GM19238 (cell line): ENCODE results near the gene ATXN2.

ENCODE experiments used
- DNase-seq: peaks from one replicate; pipeline ENCODE4 v3.0.0; 2011; ENCODE audit warnings: low spot score; ENCODE audit not compliant: insufficient read length

The ATXN2 gene

GRCh38 chr12:111451649-111452129 lies 147.4 kb downstream of the ATXN2 start:
- no peak for DNase-seq

DNA sequence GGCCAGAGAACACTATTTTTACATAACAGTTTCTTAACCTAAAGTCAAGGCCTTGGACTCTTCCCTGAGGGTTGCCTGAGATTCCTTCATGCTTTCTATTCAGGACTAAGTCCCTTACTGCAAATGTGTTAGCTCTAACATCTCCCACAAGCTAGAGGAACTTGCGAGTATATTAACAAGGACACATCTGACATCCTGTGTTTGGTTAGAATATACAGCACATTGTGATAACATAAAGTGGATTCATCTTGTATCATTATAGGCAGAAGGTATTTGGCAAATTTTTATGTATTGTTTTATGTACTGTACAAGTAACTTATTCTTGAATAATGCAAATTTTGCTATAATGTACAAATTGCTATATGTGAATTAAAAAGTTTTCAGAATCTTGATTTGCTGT lies 147.9 kb downstream of the ATXN2 start:
- DNase-seq, result no peak

DNA sequence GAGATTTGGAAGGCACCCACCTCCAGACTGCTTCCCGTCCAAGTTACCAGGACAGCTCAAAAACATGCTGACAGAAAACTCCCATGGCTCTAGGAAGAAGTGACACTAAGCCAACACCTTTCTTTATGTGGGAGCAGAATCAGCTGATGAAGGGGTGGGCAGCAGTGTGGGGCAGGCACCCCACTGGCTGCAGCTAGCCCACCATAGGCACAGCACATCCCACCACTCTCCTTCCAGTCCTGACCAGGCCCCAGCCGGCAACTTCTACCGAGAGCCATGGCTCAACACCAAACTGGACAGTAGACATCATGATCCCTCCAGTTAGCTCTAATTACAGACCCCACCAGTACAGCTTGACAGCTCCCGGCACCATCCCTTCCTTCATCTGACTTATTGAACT lies 148.4 kb downstream of the ATXN2 start:
- no peak for DNase-seq

GRCh38 chr12:111448846-111449790 lies 150.0 kb downstream of the ATXN2 start:
- DNase-seq, result no peak

- no peak for DNase-seq
Measured at GRCh38 chr12:111448266-111448830, 150.8 kb downstream of the ATXN2 start.

DNA sequence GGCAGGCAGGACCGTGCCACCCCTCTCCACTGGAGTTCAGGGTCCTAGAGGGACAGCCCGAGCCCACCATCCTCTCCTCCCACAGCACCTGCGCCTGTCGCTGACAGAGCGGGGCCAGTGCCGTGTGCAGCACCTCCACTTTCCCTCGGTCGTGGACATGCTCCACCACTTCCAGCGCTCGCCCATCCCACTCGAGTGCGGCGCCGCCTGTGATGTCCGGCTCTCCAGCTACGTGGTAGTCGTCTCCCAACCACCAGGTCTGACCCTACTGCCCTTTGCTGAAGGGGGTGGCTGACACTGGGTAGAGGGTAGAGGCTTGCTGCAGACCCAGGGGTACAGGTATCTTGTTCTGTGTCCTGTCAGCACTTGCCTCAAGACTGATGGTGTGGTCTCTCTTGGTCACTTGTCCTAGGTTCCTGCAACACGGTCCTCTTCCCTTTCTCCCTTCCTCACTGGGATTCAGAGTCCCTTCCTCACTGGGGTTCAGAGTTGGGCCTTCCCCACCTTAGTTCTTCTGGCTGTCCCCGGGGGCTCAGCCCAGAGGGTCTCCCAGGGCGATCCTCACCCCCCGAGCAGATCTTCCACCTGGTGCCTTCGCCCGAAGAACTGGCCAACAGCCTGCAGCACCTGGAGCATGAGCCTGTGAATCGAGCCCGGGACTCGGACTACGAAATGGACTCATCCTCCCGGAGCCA lies 151.4 kb downstream of the ATXN2 start:
- no peak for DNase-seq

DNA sequence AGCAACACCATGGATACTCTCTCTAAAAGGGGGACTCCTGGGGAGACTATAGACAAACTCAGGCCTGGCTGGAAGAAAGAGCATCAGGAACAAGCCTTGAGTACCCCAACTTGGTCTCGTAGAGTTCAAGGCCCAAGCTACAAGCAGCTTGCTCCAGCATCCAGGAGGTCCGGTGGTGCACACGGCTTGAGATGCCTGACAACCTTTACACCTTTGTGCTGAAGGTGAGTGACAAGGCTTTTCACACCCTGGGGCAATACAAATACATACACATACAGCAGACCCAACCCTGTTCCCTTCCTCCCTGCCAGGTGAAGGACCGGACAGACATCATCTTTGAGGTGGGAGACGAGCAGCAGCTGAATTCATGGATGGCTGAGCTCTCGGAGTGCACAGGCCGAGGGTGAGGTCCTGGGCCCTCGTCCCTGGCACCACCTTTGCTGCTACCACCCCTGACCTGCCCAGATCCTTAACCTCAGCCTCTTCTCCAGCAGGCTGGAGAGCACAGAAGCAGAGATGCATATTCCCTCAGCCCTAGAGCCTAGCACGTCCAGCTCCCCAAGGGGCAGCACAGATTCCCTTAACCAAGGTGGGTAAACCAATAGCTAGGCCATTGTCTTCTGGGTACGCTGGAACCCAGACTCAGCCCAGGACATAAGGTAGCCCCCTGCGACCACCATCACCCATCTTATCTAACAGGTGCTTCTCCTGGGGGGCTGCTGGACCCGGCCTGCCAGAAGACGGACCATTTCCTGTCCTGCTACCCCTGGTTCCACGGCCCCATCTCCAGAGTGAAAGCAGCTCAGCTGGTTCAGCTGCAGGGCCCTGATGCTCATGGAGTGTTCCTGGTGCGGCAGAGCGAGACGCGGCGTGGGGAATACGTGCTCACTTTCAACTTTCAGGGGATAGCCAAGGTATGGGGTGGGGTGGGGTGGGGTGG lies 152.2 kb downstream of the ATXN2 start:
- DNase-seq, result no peak

GRCh38 chr12:111445726-111446581 lies 153.2 kb downstream of the ATXN2 start:
- no peak for DNase-seq

DNA sequence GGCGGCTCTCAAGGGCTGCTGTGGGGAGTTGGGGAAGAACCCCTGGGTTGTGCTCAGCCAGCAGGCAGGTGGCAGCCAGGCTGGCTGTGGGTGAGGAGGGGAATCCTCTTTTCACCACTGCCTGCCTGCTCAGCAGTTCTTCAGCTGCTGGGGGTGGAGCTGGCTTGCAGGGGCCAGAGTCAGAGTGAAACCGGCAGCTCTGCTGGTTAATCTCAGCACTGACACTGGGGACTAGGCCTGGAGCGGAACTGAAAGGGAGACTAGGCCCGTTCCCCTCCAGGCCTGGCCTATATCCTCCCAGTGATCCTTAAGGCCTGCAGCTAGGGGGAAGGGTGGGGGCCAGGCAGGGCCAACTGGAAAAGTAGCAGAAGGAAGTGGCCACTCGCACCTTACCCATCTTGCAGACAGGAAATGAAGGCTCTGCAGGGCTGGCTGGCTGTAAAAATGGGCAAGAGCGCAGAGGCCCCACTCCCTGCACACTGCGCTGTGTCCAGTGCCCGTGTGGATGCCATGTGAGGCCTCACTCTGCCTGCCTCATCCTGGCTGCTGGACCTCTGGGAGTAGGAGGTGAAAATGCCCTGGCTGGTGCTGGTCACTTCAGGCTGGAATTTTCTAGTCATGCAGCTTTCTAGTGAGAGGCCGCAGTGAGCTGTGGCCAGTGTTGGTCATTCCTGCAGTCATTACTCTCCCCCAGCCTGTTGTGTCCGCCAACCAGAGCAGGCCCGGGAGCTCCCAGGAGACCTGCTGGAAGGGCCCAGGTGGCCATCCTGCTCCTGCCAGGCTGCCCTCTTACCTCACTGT lies 154.0 kb downstream of the ATXN2 start:
- peak; percentile 85 for DNase-seq

DNA sequence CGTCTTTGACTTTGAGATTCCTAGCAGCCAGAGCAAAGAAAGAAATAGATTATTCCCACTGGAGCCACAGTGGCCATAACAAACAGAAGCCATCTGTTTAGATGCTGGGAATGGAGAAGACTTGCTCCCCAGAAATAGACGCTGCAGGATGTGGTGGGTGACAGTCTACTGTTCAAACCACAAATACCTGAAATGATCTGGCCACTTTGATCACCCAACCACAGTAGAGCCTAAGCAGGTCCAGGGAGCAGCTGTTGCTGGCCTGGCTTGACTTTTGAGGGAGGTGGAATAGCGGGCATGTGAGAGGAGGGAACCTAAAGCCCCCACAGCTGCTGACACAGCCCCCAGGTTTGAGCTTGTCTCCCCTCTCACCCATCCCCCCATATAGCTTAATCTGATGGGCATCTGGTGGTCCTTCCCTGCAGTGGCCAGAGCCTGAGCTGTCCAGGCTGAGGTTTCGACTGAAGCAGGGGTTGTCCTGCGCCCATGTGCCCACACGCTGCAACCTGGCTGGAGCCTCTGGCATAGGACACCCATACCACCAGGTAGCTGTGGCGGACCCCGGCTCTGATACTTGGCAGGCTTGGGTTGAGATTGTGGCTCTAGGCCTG lies 154.7 kb downstream of the ATXN2 start:
- no peak for DNase-seq

DNA sequence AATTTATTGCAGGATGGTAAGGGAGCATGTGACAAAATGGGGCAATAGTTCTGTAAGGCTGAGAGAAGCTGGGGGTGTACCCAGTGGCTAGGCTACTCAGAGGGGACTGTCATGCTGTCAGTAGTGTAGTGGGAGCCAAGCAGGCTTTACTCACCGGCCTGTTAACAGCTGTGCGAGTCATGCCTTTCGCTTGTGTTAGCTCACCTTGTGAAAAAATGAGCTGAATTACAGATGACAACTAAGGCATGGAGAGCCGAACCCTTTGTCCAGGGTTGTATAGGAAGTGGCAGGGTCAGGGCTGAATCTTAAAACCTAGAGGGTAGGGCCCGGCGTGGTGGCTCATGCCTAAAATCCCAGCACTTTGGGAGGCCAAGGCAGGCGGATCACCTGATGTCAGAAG lies 155.5 kb downstream of the ATXN2 start:
- DNase-seq, result no peak

DNA sequence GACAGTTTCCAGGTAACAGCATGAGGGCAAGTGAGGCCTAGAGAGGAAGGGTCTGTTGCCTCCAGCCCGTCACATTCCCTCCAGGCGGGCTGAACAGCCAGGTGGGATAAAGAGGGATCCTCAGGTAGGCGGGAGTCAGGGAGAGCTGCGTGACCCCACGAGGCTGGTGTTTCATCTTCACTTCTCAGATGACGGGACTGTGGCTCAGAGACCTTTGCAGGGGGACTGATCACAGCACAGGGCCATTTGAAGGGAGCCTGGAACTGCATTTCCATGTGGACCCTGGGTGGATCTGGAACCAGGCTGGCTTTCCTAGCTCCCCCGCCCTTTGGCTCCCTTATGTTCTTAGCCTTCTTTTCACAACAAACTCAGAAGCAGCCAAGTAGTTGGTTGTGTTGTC lies 156.0 kb downstream of the ATXN2 start:
- DNase-seq, result no peak

DNA sequence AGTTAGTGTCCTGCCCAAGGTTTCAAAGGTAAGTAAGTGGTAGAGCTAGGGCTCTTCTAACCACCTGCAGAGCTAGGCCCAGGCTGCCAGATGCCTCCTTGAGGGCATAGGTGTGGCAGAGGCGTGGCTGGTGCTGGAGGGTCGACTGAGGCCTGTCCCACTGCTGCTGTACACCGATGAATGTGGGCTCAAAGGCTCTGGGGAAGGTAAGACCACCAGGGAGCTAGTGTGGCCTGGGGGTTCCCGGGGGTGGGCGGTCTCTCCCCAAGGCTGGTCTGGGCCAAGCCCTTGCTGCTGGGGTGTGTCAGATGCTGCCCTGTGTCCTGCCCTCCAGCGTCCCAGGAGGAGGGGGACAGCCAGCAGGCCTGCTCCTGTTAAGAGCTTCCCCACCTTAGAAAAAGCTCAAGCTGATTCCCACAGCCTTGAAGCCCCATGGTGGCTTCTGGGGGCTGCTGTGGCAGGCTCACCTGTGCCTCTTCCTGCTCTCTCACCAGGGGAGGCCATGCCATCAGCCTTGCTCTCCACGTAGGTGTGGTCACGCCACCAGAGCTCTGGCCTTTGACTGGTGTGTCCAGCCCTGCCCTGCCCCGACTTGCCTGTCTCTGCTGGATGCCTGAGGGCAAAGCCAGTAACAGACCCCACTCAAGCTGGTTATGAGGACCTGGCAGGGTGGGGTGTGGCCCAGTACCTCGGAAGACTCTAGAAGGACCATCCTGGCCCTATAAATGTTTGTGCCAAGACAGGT lies 156.6 kb downstream of the ATXN2 start:
- DNase-seq, result no peak

DNA sequence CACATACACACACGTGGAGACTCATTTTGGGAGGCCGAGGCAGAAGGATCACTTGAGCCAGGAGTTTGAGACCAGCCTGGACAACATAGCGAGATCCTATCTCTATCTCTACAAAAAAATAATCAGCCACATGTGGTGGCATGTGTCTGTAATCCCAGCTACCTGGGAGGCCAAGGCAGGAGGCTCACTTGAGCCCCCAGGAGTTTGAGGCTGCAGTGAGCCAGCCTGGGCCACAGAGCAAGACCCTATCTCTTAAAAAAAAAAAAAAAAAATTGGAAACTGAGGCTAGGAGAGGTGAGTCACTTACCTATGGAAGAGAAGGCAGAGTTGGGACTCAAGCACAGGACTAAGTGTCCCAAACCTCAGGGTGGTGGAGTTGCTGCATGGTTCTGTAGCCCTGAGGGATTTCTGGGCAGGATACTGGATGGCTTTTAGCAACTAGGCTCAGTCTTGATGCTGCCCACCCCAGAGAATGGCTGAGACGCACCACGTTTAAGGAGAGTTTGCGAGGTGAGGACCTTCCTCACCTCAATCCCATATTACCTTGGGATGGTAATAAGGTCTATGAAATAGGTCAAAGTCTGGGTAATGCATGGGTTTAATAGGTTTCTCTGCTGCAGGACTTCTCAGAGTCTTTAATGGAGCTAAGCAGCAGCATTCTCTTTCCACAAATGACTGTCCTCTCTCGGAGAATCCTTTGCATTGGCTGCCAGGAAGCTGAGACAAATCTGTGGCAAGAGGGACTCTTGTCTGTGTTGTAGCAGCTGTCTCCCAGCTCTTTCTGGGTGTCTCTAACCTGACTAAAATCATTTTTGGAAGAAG lies 157.8 kb downstream of the ATXN2 start:
- DNase-seq, result no peak

- DNase-seq, result no peak
Measured at GRCh38 chr12:111440631-111441030, 158.5 kb downstream of the ATXN2 start.

DNA sequence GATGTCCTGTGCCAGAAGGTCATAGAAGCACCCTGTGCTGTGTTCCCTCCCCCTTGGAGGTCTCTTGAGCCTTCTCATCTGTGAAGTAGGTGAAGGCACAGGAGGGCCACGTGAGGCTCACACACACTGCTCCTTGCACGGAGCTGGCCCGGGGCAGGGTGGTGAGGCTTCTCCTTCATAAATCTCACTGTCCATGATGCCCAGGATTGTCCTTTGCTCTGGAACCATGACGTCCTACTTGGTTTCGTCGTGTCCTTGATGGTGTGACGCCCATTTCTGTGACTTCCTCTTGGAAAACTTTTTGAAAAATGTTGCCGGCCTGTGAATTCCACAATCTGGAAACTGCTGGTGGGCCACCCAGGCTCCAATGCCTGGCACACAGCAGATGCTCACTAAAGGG lies 159.0 kb downstream of the ATXN2 start:
- no peak for DNase-seq

DNA sequence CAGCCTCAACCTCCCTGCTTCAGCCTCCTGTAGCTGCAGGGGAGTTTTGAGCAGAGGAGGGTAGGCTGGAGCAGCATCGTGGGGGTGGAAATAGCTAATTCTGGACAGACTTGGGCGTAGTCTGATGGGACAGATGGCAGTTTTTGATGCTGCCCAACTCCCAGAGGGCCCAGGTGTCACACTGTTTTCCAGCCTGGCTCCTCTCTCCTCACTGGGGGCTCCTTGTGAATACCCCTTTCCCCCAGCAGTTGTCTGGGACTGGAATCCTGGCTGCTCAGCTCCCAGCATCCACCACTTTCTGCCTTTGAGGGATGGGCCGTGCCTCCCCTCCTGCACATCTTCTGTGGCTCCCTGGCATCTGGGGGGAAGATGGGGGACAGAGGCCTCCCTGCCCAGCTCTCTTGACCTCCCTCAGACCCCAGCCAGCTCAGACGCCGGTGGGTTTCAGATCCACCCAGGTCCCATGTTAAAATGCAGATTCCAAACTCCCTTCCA lies 159.4 kb downstream of the ATXN2 start:
- no peak for DNase-seq
